Lower leg skin (tissue), 4 donors: ENCODE data around the gene CAPN8. TPM values are rescaled to one million over a fixed set of nuclear protein-coding genes. Genes with fewer than 3 reads are reported as not detected.

Experiments used
- DNase-seq, 2 donors: peaks; one replicate each; pipeline ENCODE4 v3.0.0-alpha.2; 2019; ENCODE audit warnings: low spot score in 2 of 2
- H3K4me3 ChIP-seq: fragments of 200-600 bp; sonication (generic); 2 replicates; pipeline ENCODE4 v1.5.1; 2017; ENCODE audit warnings: mild to moderate bottlenecking, low read depth; ENCODE audit not compliant: poor library complexity, severe bottlenecking
- POLR2A ChIP-seq, 2 donors: fragments of 450-650 bp; IDR thresholded peaks; one replicate each; pipeline ENCODE4 v1.6.1; 2016 to 2017; ENCODE audit warnings: antibody characterized with exemption in 2 of 2, mild to moderate bottlenecking in 1 of 2, moderate library complexity in 1 of 2
- WGBS, 2 donors: methylation state at CpG; one replicate each; pipeline ENCODE4 v1.1.5; 2018; 5-methylcytosine and 5-hydroxymethylcytosine counted together
- intact Hi-C: fragments of 100-400 bp; cut with DNase I; formaldehyde crosslinking; loops from one replicate; pipeline ENCODE4 v1.15.0; 2023; ENCODE audit warnings: low total_unique reads
- total RNA-seq, 4 donors: library from RNA; depleted of rRNA; stranded (reverse); fragments of >200 nt; gene quantifications; one replicate each; pipeline ENCODE4 v1.1.0, GENCODE V29; 2016
- TF ChIP-seq, protein P1 (sequence below), 3 donors: fragments of 450-650 bp; IDR thresholded peaks; one replicate each; pipeline ENCODE4 v1.5.1; 2016; ENCODE audit warnings: antibody characterized with exemption in 3 of 3, mild to moderate bottlenecking in 3 of 3, moderate library complexity in 2 of 3

The CAPN8 gene
- total RNA-seq, 4 donors from 2014 or later, result 0.27 to 2.4 (median 0.34) TPM

GRCh38 chr1:223556414-223557129, 108.9 kb downstream of the CAPN8 start:
- 44 to 56% methylated on average over 8 of the region's 8 CpGs for WGBS, 2 donors
- no peak overlapping the region for H3K4me3 ChIP-seq
- intact Hi-C loops, result no loop called here
- TF ChIP-seq, protein P1, sequence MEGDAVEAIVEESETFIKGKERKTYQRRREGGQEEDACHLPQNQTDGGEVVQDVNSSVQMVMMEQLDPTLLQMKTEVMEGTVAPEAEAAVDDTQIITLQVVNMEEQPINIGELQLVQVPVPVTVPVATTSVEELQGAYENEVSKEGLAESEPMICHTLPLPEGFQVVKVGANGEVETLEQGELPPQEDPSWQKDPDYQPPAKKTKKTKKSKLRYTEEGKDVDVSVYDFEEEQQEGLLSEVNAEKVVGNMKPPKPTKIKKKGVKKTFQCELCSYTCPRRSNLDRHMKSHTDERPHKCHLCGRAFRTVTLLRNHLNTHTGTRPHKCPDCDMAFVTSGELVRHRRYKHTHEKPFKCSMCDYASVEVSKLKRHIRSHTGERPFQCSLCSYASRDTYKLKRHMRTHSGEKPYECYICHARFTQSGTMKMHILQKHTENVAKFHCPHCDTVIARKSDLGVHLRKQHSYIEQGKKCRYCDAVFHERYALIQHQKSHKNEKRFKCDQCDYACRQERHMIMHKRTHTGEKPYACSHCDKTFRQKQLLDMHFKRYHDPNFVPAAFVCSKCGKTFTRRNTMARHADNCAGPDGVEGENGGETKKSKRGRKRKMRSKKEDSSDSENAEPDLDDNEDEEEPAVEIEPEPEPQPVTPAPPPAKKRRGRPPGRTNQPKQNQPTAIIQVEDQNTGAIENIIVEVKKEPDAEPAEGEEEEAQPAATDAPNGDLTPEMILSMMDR (IDR thresholded peaks at IDR 0.05), result no peak
- TF ChIP-seq POLR2A (IDR thresholded peaks at IDR 0.05), result no peak
- no peak for DNase-seq

- TF ChIP-seq, protein P1 (IDR thresholded peaks at IDR 0.05), result no peak
- no peak for TF ChIP-seq POLR2A (IDR thresholded peaks at IDR 0.05)
- no peak for DNase-seq
- intact Hi-C loops, result no loop called here
- WGBS, 2 donors, result 91 to 93% methylated on average over 3 of the region's 3 CpGs
- H3K4me3 ChIP-seq, result no peak overlapping the region
These were observed 111.5 kb downstream of the CAPN8 start for GRCh38 chr1:223553957-223554356.

DNA sequence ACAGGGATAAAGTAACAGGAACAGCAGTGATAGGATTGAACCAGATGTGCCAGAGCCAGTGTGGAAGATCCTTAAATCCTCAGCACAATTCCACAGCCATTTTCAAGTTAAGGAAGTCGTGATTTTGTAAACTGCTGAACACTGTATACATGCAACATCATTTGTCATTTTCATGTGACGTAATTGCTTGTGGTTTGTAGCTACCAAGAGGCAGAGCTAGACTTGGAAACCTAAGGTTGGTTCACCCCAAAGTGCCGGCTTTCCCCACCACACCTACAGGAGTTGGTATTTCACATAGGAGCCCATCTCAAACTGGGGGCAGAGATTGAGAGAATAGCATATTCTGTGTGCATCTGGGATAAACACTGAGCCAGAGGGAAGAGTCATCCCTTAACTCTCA, 113.9 kb downstream of the CAPN8 start:
- no peak for DNase-seq
- WGBS, 2 donors, result 77 to 85% methylated on average over 3 of the region's 3 CpGs
- no peak overlapping the region for H3K4me3 ChIP-seq
- no peak for TF ChIP-seq POLR2A (IDR thresholded peaks at IDR 0.05)
- TF ChIP-seq, protein P1 (IDR thresholded peaks at IDR 0.05), result no peak
- intact Hi-C loops, result no loop called here

DNA sequence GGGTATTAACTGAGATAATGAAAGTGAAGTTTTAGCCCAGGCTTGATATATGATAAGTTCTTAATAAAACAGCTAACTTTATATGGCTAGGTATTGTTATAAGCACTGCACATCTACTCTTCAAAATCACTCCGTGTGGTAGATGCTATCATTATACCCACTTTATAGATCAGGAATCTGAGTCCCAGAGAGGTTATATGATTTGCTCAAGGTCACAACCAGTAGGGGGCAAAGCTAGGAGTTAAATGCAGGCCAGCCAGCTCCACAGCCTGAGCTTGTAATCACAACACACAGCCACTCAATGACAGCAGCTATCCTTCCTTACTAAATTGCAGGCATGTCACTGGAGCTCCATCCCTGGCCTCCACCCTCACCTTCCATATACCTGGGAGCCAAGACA, 115.8 kb downstream of the CAPN8 start:
- no peak for DNase-seq
- TF ChIP-seq, protein P1 (IDR thresholded peaks at IDR 0.05), result no peak
- TF ChIP-seq POLR2A (IDR thresholded peaks at IDR 0.05), result no peak
- 83 to 93% methylated on average over 1 of the region's 1 CpG for WGBS, 2 donors
- H3K4me3 ChIP-seq, result no peak overlapping the region
- intact Hi-C loops, result no loop called here

- TF ChIP-seq POLR2A (IDR thresholded peaks at IDR 0.05), result no peak
- TF ChIP-seq, protein P1 (IDR thresholded peaks at IDR 0.05), result no peak
- DNase-seq, result no peak
- intact Hi-C loops, result no loop called here
- no peak overlapping the region for H3K4me3 ChIP-seq
- WGBS, 2 donors, result 83% methylated on average over 7 of the region's 7 CpGs
These were observed 118.0 kb downstream of the CAPN8 start for GRCh38 chr1:223547316-223548114.
